ENCODE measurements around the gene CD86. TPM values are rescaled to one million over a fixed set of nuclear protein-coding genes. Genes with fewer than 3 reads are reported as not detected.

CD86 gene
- polyA plus RNA-seq, 3 donors, result 75.7 to 321 (median 273) TPM

DNA sequence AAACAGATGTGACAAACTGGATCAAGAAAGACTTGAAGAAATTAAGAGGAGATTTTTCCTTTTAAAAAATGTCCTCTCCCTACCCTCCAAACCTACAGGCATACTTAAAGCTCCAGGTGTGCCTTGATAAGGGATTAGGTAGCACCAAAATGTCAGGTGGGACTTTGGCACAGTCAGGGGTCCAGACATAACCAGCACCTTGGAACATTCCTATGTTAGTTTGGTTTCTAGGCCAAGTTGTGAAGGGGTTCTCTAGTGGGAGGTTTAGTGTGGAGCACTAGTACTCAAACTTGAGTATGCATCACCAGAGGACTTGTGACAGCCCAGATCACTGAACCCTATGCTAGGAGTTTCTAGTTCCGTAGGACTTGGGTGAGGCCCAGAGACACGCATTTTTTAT lies 47.0 kb upstream of the CD86 start:
- Mint-ChIP-seq H3K4me1 (peaks cover 25% of the 10 kb centered on the region), H3K27ac (no peak overlapping the region), H3K27me3 (ENCODE audit: low read depth in 3 of 3) (peaks cover 0 to 5% (median 2%) of the 10 kb centered on the region in 3 donors), H3K4me3 (no peak overlapping the region), H3K9me3 (no peaks in the 10 kb centered on the region), H3K36me3 (peaks cover 0 to 2% of the 10 kb centered on the region in 2 donors)
- Histone ChIP-seq H3K4me1 (ENCODE audit: control insufficient read depth in 1 of 2, insufficient read depth in 2 of 2, low read length in 2 of 2) (peaks cover 22 to 27% of the 10 kb centered on the region in 2 donors), H3K27me3 (ENCODE audit: control insufficient read depth in 2 of 2, insufficient read depth in 2 of 2, low read length in 2 of 2) (no peaks in the 10 kb centered on the region), H3K36me3 (replicated peaks in 1 of 2; ENCODE audit: control insufficient read depth in 1 of 2, insufficient read depth in 2 of 2, low read length in 2 of 2) (no peaks in the 10 kb centered on the region), H3K9me3 (replicated peaks in 1 of 2; ENCODE audit: control insufficient read depth in 1 of 2, insufficient read depth in 1 of 2, low read length in 2 of 2) (no peaks in the 10 kb centered on the region), H3K27ac (ENCODE audit: low read depth in 1 of 2, low read length in 2 of 2) (no peak overlapping the region), H3K9ac (ENCODE audit: insufficient read depth, low read length, poor library complexity, severe bottlenecking) (no peak overlapping the region), H3K4me2 (replicated peaks; ENCODE audit: extremely low read depth, low read length, poor library complexity, severe bottlenecking) (no peak overlapping the region), H4K20me1 (ENCODE audit: insufficient read depth, low read length) (no peaks in the 10 kb centered on the region), H2AFZ (ENCODE audit: insufficient read depth, low read depth, low read length, poor library complexity, severe bottlenecking) (no peak overlapping the region), H3K4me3 (replicated peaks in 1 of 3; ENCODE audit: low read depth in 2 of 3, low read length in 3 of 3) (no peak overlapping the region), H3K79me2 (ENCODE audit: insufficient read depth, low read length) (no peaks in the 10 kb centered on the region)
- intact Hi-C loops (cut with micrococcal nuclease), result no loop called here
- no peak for DNase-seq
- TF ChIP-seq, protein P1, sequence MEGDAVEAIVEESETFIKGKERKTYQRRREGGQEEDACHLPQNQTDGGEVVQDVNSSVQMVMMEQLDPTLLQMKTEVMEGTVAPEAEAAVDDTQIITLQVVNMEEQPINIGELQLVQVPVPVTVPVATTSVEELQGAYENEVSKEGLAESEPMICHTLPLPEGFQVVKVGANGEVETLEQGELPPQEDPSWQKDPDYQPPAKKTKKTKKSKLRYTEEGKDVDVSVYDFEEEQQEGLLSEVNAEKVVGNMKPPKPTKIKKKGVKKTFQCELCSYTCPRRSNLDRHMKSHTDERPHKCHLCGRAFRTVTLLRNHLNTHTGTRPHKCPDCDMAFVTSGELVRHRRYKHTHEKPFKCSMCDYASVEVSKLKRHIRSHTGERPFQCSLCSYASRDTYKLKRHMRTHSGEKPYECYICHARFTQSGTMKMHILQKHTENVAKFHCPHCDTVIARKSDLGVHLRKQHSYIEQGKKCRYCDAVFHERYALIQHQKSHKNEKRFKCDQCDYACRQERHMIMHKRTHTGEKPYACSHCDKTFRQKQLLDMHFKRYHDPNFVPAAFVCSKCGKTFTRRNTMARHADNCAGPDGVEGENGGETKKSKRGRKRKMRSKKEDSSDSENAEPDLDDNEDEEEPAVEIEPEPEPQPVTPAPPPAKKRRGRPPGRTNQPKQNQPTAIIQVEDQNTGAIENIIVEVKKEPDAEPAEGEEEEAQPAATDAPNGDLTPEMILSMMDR (IDR thresholded peaks at IDR 0.05), result no peak
- no CpG with 5 or more reads among the region's 2 CpGs for WGBS (ENCODE audit: insufficient coverage)

- Histone ChIP-seq H4K20me1 (ENCODE audit: insufficient read depth, low read length) (no peaks in the 10 kb centered on the region), H3K4me2 (replicated peaks; ENCODE audit: extremely low read depth, low read length, poor library complexity, severe bottlenecking) (no peak overlapping the region), H3K27me3 (ENCODE audit: control insufficient read depth in 2 of 2, insufficient read depth in 2 of 2, low read length in 2 of 2) (no peaks in the 10 kb centered on the region), H3K36me3 (replicated peaks in 1 of 2; ENCODE audit: control insufficient read depth in 1 of 2, insufficient read depth in 2 of 2, low read length in 2 of 2) (no peaks in the 10 kb centered on the region), H3K9ac (ENCODE audit: insufficient read depth, low read length, poor library complexity, severe bottlenecking) (no peak overlapping the region), H3K9me3 (replicated peaks in 1 of 2; ENCODE audit: control insufficient read depth in 1 of 2, insufficient read depth in 1 of 2, low read length in 2 of 2) (peaks cover 0 to 6% of the 10 kb centered on the region in 2 donors), H3K27ac (ENCODE audit: low read depth in 1 of 2, low read length in 2 of 2) (no peak overlapping the region), H3K4me1 (ENCODE audit: control insufficient read depth in 1 of 2, insufficient read depth in 2 of 2, low read length in 2 of 2) (peaks cover 0 to 4% of the 10 kb centered on the region in 2 donors), H3K79me2 (ENCODE audit: insufficient read depth, low read length) (no peaks in the 10 kb centered on the region), H3K4me3 (replicated peaks in 1 of 3; ENCODE audit: low read depth in 2 of 3, low read length in 3 of 3) (no peak overlapping the region), H2AFZ (ENCODE audit: insufficient read depth, low read depth, low read length, poor library complexity, severe bottlenecking) (no peak overlapping the region)
- intact Hi-C loops (cut with micrococcal nuclease), result no loop called here
- H3K27me3 Mint-ChIP-seq (ENCODE audit: low read depth in 3 of 3), result peaks cover 0 to 5% (median 0%) of the 10 kb centered on the region in 3 donors
- TF ChIP-seq, protein P1 (IDR thresholded peaks at IDR 0.05), result no peak
- no peaks in the 10 kb centered on the region for H3K36me3 Mint-ChIP-seq
- no CpG with 5 or more reads among the region's 2 CpGs for WGBS (ENCODE audit: insufficient coverage)
- peaks cover 2% of the 10 kb centered on the region for H3K4me1 Mint-ChIP-seq
- no peak for DNase-seq
- no peak overlapping the region for H3K27ac Mint-ChIP-seq
- no peak overlapping the region for H3K4me3 Mint-ChIP-seq
- H3K9me3 Mint-ChIP-seq, result peaks cover 0 to 8% (median 4%) of the 10 kb centered on the region in 7 donors
Measured at GRCh38 chr3:122010506-122010905, 44.7 kb upstream of the CD86 start.

Data from CD14-positive monocyte (primary cell).